IPS-18a (cell line): Measurements from ENCODE around the gene WDR86.

Source experiments
- H3K27ac ChIP-seq: one replicate; pipeline ENCODE4 v1.5.1; 2013; ENCODE audit warnings: low read length
- H3K27me3 ChIP-seq: one replicate; pipeline ENCODE4 v1.6.1; 2013; ENCODE audit warnings: mild to moderate bottlenecking, low read length; ENCODE audit not compliant: control insufficient read depth, insufficient read depth
- H3K36me3 ChIP-seq: one replicate; pipeline ENCODE4 v1.6.1; 2013; ENCODE audit warnings: low read depth, low read length; ENCODE audit not compliant: control insufficient read depth
- H3K4me1 ChIP-seq: one replicate; pipeline ENCODE4 v1.6.1; 2013; ENCODE audit warnings: low read depth, low read length; ENCODE audit not compliant: control insufficient read depth
- H3K4me3 ChIP-seq: one replicate; pipeline ENCODE4 v1.5.1; 2013; ENCODE audit warnings: low read length
- H3K9ac ChIP-seq: one replicate; pipeline ENCODE4 v1.6.1; 2013; ENCODE audit warnings: mild to moderate bottlenecking, low read length, moderate library complexity
- H3K9me3 ChIP-seq: one replicate; pipeline ENCODE4 v1.6.1; 2013; ENCODE audit warnings: low read depth, low read length; ENCODE audit not compliant: control insufficient read depth

The WDR86 gene

GRCh38 chr7:151399906-151400305 lies 9.9 kb downstream of the WDR86 start:
- Histone ChIP-seq H3K27ac (no peak overlapping the region), H3K27me3 (no peaks in the 10 kb centered on the region), H3K36me3 (peaks cover 9% of the 10 kb centered on the region), H3K9ac (no peak overlapping the region), H3K9me3 (no peaks in the 10 kb centered on the region), H3K4me3 (no peak overlapping the region), H3K4me1 (peaks cover 8% of the 10 kb centered on the region)

- no peak overlapping the region for H3K9ac ChIP-seq
Observed at GRCh38 chr7:151399305-151399601, 10.6 kb downstream of the WDR86 start.

GRCh38 chr7:151398446-151399304 lies 11.2 kb downstream of the WDR86 start:
- H3K27ac ChIP-seq, result no peak overlapping the region
- H3K4me3 ChIP-seq, result no peak overlapping the region
- no peaks in the 10 kb centered on the region for H3K27me3 ChIP-seq
- H3K36me3 ChIP-seq, result peaks cover 9% of the 10 kb centered on the region
- H3K9me3 ChIP-seq, result no peaks in the 10 kb centered on the region
- H3K4me1 ChIP-seq, result peaks cover 8% of the 10 kb centered on the region
- H3K9ac ChIP-seq, result no peak overlapping the region

More at GRCh38 chr7:151399305-151399601, 10.6 kb downstream of the WDR86 start:
- Histone ChIP-seq H3K9me3 (no peaks in the 10 kb centered on the region), H3K4me1 (peaks cover 8% of the 10 kb centered on the region), H3K36me3 (peaks cover 9% of the 10 kb centered on the region), H3K27me3 (no peaks in the 10 kb centered on the region), H3K4me3 (no peak overlapping the region), H3K27ac (no peak overlapping the region)

GRCh38 chr7:151397026-151397425 lies 12.8 kb downstream of the WDR86 start:
- no peak overlapping the region for H3K9ac ChIP-seq
- no peaks in the 10 kb centered on the region for H3K27me3 ChIP-seq
- no peaks in the 10 kb centered on the region for H3K9me3 ChIP-seq
- H3K4me3 ChIP-seq, result no peak overlapping the region
- H3K36me3 ChIP-seq, result peaks cover 9% of the 10 kb centered on the region
- H3K27ac ChIP-seq, result no peak overlapping the region
- H3K4me1 ChIP-seq, result peaks cover 8% of the 10 kb centered on the region

GRCh38 chr7:151396328-151396970 lies 13.4 kb downstream of the WDR86 start:
- no peak overlapping the region for H3K4me3 ChIP-seq
- H3K36me3 ChIP-seq, result peaks cover 9% of the 10 kb centered on the region
- H3K27ac ChIP-seq, result no peak overlapping the region
- no peaks in the 10 kb centered on the region for H3K27me3 ChIP-seq
- no peaks in the 10 kb centered on the region for H3K9me3 ChIP-seq
- H3K4me1 ChIP-seq, result peaks cover 8% of the 10 kb centered on the region
- no peak overlapping the region for H3K9ac ChIP-seq

GRCh38 chr7:151395036-151395367 lies 14.8 kb downstream of the WDR86 start:
- Histone ChIP-seq H3K4me3 (no peak overlapping the region), H3K27me3 (no peaks in the 10 kb centered on the region), H3K36me3 (peaks cover 9% of the 10 kb centered on the region), H3K4me1 (no peaks in the 10 kb centered on the region), H3K27ac (no peak overlapping the region), H3K9ac (no peak overlapping the region), H3K9me3 (no peaks in the 10 kb centered on the region)

GRCh38 chr7:151394076-151395035 lies 15.5 kb downstream of the WDR86 start:
- Histone ChIP-seq H3K27me3 (no peaks in the 10 kb centered on the region), H3K4me1 (no peaks in the 10 kb centered on the region), H3K9ac (no peak overlapping the region), H3K36me3 (peaks cover 9% of the 10 kb centered on the region), H3K27ac (no peak overlapping the region), H3K9me3 (no peaks in the 10 kb centered on the region), H3K4me3 (no peak overlapping the region)

- Histone ChIP-seq H3K27me3 (no peaks in the 10 kb centered on the region), H3K9ac (no peak overlapping the region), H3K9me3 (no peaks in the 10 kb centered on the region), H3K4me3 (no peak overlapping the region), H3K27ac (no peak overlapping the region), H3K36me3 (peaks cover 6% of the 10 kb centered on the region), H3K4me1 (no peaks in the 10 kb centered on the region)
Observed at GRCh38 chr7:151393031-151393977, 16.5 kb downstream of the WDR86 start.

- Histone ChIP-seq H3K4me1 (no peaks in the 10 kb centered on the region), H3K4me3 (no peak overlapping the region), H3K9me3 (no peaks in the 10 kb centered on the region), H3K27ac (no peak overlapping the region), H3K36me3 (no peaks in the 10 kb centered on the region), H3K9ac (no peak overlapping the region), H3K27me3 (no peaks in the 10 kb centered on the region)
Observed at GRCh38 chr7:151392426-151392825, 17.4 kb downstream of the WDR86 start.

- Histone ChIP-seq H3K9me3 (no peaks in the 10 kb centered on the region), H3K9ac (no peak overlapping the region)
Observed at GRCh38 chr7:151392002-151392401, 17.8 kb downstream of the WDR86 start.

GRCh38 chr7:151391358-151391730 lies 18.5 kb downstream of the WDR86 start:
- Histone ChIP-seq H3K27me3 (no peaks in the 10 kb centered on the region), H3K9ac (no peak overlapping the region)

More at GRCh38 chr7:151392002-151392401, 17.8 kb downstream of the WDR86 start:
- Histone ChIP-seq H3K27me3 (no peaks in the 10 kb centered on the region), H3K27ac (no peak overlapping the region), H3K36me3 (no peaks in the 10 kb centered on the region), H3K4me1 (no peaks in the 10 kb centered on the region), H3K4me3 (no peak overlapping the region)

More at GRCh38 chr7:151391358-151391730, 18.5 kb downstream of the WDR86 start:
- Histone ChIP-seq H3K4me1 (no peaks in the 10 kb centered on the region), H3K9me3 (no peaks in the 10 kb centered on the region), H3K36me3 (no peaks in the 10 kb centered on the region), H3K4me3 (no peak overlapping the region), H3K27ac (no peak overlapping the region)
